Dendritic cell treated with granulocyte-macrophage colony-stimulating factor and Interleukin-4, amounts not matched to agents 40 ng/mL and 50 ng/mL, for 4 days (primary cell): ENCODE data around the gene UNG.

ENCODE experiments used
- H3K27ac Mint-ChIP-seq: one replicate; pipeline ENCODE4 v1.8.0; 2022; ENCODE audit warnings: mild to moderate bottlenecking, mixed read lengths
- H3K27me3 Mint-ChIP-seq: one replicate; pipeline ENCODE4 v1.8.0; 2022; ENCODE audit warnings: mild to moderate bottlenecking, mixed read lengths
- H3K36me3 Mint-ChIP-seq: one replicate; pipeline ENCODE4 v1.8.0; 2022; ENCODE audit warnings: low read depth, mixed read lengths
- H3K4me1 Mint-ChIP-seq: one replicate; pipeline ENCODE4 v1.8.0; 2022; ENCODE audit warnings: low read depth, mixed read lengths
- H3K4me3 Mint-ChIP-seq: one replicate; pipeline ENCODE4 v1.8.0; 2022; ENCODE audit warnings: mild to moderate bottlenecking, moderate library complexity, mixed read lengths
- H3K9me3 Mint-ChIP-seq: one replicate; pipeline ENCODE4 v1.8.0; 2022; ENCODE audit warnings: mixed read lengths
- intact Hi-C: fragments of 100-400 bp; cut with micrococcal nuclease; formaldehyde crosslinking; loops from one replicate; pipeline ENCODE4 v1.15.0; 2022

UNG gene

DNA sequence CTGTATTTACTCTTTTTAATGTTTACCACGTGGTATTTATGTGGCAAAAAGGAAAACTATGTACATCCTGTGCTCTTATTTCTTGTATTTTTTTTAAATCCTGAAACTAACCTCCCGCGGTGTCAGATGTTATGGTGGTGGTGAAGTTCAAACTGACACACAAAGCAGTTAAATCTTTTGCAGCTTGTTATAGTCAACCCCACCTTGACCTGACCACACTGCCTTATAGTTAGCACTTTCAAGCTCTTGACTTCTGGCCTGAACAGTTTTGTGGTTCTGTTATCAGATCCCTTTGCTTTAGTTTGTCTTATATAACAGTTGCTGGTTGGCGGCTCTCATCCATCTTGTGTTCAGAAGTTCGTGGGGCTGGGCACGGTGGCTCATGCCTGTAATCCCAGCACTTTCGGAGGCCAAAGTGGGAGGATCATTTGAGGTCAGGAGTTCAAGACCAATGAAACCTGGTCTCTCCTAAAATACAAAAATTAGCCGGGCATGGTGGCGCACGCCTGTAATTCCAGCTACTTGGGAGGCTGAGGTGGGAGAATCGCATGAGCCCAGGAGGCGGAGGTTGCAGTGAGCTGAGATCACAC is 2.1 kb downstream of the UNG start:
- no peaks in the 10 kb centered on the region for H3K27me3 Mint-ChIP-seq
- no peak overlapping the region for H3K4me3 Mint-ChIP-seq
- intact Hi-C loops, result loop anchor here (10.0 kb wide), 4 partner anchors 145 to 485 kb away; partner anchors contain the start of gene DAO
- no peaks in the 10 kb centered on the region for H3K9me3 Mint-ChIP-seq
- H3K4me1 Mint-ChIP-seq, result peaks cover 21% of the 10 kb centered on the region
- peaks cover 21% of the 10 kb centered on the region for H3K36me3 Mint-ChIP-seq
- H3K27ac Mint-ChIP-seq, result no peak overlapping the region

DNA sequence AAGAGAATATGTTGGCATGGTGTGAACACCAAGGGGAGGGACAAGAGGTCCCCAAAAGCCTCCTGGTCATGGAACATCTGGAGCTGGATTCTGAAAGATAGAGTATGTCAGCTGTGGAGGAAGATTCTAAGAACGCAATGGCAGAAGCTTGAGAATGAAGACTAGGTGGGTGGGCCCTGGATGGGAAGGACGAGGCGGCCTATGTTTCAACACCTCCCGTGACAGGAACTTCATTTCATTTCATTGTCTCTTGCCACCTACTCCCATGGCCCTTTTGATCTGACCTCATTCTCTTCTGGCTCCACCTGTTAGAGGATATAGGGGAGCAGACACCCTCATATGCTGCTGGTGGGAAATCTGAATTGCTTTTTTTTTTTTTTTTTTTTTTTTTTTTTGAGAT is 3.3 kb downstream of the UNG start:
- Mint-ChIP-seq H3K9me3 (no peaks in the 10 kb centered on the region), H3K4me3 (no peak overlapping the region), H3K27me3 (no peaks in the 10 kb centered on the region), H3K27ac (no peak overlapping the region), H3K4me1 (peaks cover 21% of the 10 kb centered on the region), H3K36me3 (peaks cover 29% of the 10 kb centered on the region)
- intact Hi-C loops, result no loop called here

DNA sequence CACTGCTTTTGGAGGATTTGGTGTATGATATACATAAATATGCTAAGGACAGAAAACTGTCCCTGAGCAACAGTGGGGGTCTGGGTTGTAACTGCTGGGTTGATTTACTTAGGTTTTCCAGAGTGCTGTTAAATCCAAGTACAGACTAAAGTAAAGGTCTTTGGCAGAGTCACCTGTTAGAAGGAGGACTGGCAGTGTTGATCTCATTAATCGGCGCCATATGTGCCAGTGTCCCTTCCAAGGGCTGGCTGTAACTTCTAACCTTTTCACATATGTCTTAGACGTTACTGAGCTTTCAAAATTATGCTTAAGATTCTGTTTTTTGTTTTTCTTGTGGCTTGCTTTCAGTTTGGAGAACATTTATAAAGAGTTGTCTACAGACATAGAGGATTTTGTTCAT is 5.1 kb downstream of the UNG start:
- Mint-ChIP-seq H3K9me3 (no peaks in the 10 kb centered on the region), H3K27me3 (no peaks in the 10 kb centered on the region), H3K4me3 (no peak overlapping the region), H3K27ac (no peak overlapping the region), H3K36me3 (peaks cover 40% of the 10 kb centered on the region), H3K4me1 (peaks cover 21% of the 10 kb centered on the region)
- intact Hi-C loops, result no loop called here

DNA sequence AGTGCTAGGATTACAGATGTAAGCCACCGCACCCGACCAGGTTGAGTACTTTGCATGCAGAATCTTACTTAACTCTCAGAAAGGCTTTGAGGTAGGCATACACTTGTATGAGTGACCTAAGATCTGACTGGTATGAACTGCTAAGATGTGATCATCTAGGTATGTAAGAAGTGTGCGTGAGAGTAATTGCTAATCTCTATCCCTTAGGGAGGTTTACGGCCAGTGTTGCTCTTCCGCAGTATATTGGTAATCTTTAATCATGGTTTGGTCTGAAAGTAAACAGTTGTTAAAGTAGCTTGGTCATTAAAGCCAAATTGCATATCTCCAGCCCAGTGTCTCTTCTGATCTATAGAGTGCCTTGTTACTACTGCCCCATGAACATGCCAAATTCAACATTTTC is 7.8 kb downstream of the UNG start:
- intact Hi-C loops, result no loop called here
- Mint-ChIP-seq H3K9me3 (no peaks in the 10 kb centered on the region), H3K27ac (no peak overlapping the region), H3K36me3 (peaks cover 42% of the 10 kb centered on the region), H3K4me1 (peaks cover 5% of the 10 kb centered on the region), H3K4me3 (no peak overlapping the region), H3K27me3 (no peaks in the 10 kb centered on the region)

DNA sequence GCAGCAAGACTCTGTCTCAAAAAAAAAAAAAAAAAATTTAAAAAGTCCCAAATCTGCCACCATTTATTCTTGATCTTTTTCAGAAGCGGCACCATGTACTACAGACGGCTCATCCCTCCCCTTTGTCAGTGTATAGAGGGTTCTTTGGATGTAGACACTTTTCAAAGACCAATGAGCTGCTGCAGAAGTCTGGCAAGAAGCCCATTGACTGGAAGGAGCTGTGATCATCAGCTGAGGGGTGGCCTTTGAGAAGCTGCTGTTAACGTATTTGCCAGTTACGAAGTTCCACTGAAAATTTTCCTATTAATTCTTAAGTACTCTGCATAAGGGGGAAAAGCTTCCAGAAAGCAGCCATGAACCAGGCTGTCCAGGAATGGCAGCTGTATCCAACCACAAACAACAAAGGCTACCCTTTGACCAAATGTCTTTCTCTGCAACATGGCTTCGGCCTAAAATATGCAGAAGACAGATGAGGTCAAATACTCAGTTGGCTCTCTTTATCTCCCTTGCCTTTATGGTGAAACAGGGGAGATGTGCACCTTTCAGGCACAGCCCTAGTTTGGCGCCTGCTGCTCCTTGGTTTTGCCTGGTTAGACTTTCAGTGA is 12.5 kb downstream of the UNG start:
- intact Hi-C loops, result no loop called here
- Mint-ChIP-seq H3K9me3 (no peaks in the 10 kb centered on the region), H3K27ac (peak overlapping the region; percentile 87), H3K27me3 (no peaks in the 10 kb centered on the region), H3K36me3 (peaks cover 25% of the 10 kb centered on the region), H3K4me3 (no peak overlapping the region), H3K4me1 (peaks cover 24% of the 10 kb centered on the region)

DNA sequence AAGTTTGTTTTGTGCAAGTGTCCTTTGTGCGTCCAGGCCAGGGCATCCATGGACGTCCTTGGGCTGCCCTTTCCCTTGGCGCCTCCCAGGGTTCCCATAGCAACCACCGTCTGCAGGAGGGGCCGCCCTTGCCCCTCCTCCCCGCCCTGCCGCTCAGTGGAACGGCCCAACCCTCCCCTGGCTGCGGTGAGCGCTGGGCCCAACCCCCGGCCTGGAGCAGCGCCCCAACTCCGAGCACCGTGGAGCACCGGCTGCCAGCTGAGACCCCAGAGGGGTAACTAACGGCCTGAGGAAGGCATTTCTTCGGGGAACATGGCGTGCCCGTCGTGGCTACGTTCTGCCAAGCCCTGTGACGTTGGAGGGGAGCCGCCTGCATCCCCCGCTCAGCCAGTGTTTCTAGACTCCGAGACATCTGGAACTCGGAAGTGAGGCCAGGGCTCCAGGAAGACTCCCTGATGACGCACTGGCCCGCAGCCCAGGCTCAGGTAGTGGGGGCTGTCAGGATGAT is 13.6 kb downstream of the UNG start:
- peaks cover 30% of the 10 kb centered on the region for H3K4me1 Mint-ChIP-seq
- H3K27ac Mint-ChIP-seq, result peak overlapping the region; percentile 87
- peak overlapping the region; percentile 83 for H3K4me3 Mint-ChIP-seq
- H3K9me3 Mint-ChIP-seq, result no peaks in the 10 kb centered on the region
- H3K36me3 Mint-ChIP-seq, result peaks cover 16% of the 10 kb centered on the region
- no peaks in the 10 kb centered on the region for H3K27me3 Mint-ChIP-seq
- intact Hi-C loops, result loop anchor here (1.0 kb wide), 1 partner anchor 14 kb away; the partner anchor contains the start of gene UNG

DNA sequence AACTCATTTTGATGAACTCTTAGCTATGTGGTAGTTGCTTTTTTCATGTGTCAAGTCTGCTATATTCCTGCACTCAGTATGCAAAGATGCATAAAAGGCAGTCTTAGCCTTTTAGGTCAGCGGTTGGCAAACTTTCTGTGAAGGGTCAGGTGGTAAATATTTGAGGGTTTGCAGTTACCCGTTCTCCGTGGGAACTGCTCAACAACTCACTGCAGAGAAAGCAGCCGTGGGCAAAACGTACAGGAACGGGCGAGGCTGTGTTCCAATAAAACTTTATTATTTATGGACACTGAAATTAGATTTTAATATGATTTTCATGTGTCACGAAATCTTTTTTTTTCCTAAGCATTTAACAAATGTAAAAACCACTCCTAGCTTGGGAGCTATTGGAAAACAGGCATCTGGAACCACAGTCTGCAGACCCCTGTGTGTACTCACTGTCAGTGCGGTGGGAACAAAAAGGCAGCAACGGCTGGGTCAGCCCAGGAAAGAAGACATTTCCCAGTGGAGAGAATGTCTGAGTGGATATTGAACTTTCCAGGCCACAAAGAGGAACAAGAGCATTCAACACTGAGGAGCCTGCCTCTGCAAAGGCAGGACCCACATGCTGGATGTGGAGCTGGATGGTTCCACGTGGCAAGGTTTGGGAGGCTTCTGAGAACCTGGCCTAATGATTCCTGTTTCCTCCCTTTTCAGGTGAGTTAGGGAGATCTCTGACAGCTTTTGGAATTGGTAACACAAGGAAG is 15.5 kb downstream of the UNG start:
- intact Hi-C loops, result no loop called here
- no peaks in the 10 kb centered on the region for H3K27me3 Mint-ChIP-seq
- H3K4me3 Mint-ChIP-seq, result no peak overlapping the region
- no peaks in the 10 kb centered on the region for H3K9me3 Mint-ChIP-seq
- peaks cover 31% of the 10 kb centered on the region for H3K4me1 Mint-ChIP-seq
- H3K36me3 Mint-ChIP-seq, result peaks cover 8% of the 10 kb centered on the region
- no peak overlapping the region for H3K27ac Mint-ChIP-seq

DNA sequence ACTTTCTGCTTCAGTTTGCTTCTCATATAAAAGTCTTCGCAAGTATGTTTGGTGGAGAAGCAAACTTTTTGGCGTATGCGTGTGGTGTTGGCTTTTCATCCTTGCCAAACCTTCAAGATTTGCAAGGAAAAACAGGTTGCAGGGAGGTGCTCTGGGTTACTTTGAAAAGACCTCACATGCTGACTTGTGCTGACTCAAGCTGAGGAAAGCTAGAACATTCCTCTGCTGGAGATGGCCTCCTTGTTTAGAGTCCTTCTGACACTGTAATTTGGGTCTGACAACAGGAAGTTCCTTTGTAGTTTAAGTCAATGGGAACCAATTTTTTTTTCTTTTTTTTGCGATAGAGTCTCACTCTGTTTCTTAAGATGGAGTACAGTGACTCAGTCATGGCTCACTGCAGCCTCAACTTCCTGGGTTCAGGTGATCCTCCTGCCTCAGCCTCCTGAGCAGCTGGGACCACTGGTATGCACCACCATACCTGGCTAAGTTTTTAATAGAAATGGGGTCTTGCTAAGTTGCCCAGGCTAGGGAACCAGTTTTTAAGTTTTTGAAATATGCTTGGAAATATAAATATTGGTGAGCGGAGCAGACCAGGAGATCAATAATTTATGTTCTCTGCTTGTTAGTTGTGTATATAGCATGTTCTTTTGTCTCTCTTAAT is 16.4 kb downstream of the UNG start:
- peaks cover 31% of the 10 kb centered on the region for H3K4me1 Mint-ChIP-seq
- H3K36me3 Mint-ChIP-seq, result peaks cover 5% of the 10 kb centered on the region
- intact Hi-C loops, result no loop called here
- no peaks in the 10 kb centered on the region for H3K9me3 Mint-ChIP-seq
- no peak overlapping the region for H3K4me3 Mint-ChIP-seq
- no peaks in the 10 kb centered on the region for H3K27me3 Mint-ChIP-seq
- H3K27ac Mint-ChIP-seq, result no peak overlapping the region

DNA sequence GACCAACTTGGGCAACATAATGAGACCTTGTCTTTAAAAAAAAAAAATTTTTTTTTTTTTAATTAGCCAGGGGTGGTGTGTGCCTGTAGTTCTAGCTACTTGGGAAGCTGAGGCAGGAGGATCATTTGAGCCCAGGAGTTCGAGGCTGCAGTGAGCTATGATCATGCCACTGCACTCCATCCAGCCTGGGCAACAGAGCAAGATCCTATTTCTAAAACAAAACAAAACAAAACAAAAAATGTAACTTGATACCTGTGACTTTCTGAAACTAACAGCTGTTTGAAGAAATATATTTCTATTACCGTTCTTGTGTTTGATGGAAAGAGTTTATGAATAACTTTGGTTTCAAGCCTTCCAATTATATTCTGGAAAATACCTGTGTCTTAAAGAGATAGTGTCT is 17.2 kb downstream of the UNG start:
- Mint-ChIP-seq H3K9me3 (no peaks in the 10 kb centered on the region), H3K4me3 (no peak overlapping the region), H3K36me3 (peaks cover 5% of the 10 kb centered on the region), H3K27ac (no peak overlapping the region), H3K27me3 (no peaks in the 10 kb centered on the region), H3K4me1 (peaks cover 31% of the 10 kb centered on the region)
- intact Hi-C loops, result no loop called here

DNA sequence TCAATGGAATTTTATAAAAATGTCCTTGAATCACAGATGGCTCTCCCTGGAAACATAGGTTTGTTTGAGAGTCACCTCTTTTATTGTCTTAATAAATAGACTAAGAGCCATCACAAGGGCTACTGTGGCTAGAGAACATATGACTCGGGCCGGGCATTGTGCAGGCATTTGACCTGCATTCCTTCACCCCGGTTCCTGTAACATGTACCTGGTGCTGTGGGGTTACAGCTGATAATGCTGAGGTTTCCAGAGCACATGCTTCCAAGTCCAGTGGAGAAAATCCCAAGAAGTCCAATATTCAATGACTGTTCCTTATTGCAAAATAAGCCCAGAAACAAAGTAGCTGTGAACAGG is 18.0 kb downstream of the UNG start:
- H3K4me1 Mint-ChIP-seq, result peaks cover 28% of the 10 kb centered on the region
- peaks cover 5% of the 10 kb centered on the region for H3K36me3 Mint-ChIP-seq
- H3K27me3 Mint-ChIP-seq, result no peaks in the 10 kb centered on the region
- H3K9me3 Mint-ChIP-seq, result no peaks in the 10 kb centered on the region
- intact Hi-C loops, result no loop called here
- H3K27ac Mint-ChIP-seq, result no peak overlapping the region
- no peak overlapping the region for H3K4me3 Mint-ChIP-seq

DNA sequence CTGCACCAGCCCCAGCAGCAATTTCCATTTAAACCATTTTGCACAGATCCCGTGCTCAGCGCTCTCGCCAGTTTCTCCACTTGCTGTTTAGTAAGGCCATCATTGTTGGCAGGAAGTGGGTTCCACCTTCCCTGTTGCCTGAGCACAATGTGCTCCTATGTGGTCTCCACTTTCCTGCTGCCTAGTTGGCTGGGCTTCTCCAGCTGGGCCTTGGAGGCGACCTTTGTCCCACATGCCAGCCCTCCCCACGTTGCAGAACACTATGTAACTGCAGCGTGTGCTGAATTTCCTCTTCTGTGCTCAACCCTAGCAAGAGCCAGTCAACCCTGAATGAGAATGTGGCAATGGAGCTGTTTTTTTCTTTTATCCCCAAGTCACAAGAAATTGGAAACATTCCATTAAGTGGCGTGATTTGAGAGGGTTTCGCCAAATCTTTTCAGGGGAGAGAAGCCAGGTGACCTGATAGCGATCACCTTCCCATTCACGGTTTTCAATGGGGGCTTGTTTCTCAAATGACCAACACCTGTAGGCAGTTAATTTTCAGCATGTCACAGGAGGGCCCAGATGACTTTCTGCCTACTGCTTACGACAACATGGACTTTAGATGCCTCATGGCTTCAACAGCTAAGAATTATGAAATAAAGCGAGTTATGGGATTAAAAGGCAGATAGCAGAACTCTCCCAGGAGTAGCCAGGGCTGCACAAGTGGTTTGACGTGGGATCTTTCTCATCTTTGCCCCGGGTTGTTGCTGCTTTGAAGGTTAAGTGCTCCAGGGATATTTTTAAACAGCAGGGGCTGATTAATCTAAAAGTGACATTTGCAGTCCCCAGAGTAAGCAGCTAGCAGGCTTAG is 18.6 kb downstream of the UNG start, which contains the start of gene ACACB:
Gene ACACB, plus strand, starts transcription at position 830 of the 853 bp plus-strand sequence. CDS start 22,819 bp downstream, outside the sequence.
- no peak within 1 kb of the TSS for H3K27ac Mint-ChIP-seq
- no peak within 1 kb of the TSS for H3K4me3 Mint-ChIP-seq
- intact Hi-C loops, result no loop called here

DNA sequence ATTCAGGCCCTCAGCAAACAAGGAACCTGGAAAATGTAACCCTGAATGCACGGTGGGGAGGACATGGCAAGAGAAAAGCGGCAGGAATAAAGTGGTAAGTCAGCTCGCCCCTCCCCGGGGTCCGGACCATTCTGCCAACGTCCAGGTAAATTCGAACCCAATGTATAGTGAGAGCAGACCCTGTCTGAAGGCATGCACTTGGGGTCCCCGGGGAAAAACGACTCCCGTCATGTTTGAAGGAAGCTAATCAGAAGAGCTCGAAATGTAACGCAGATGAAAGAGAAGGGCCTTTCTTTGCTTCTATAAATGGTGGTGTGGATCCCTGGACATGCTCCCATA is 19.2 kb downstream of the UNG start:
- no peak overlapping the region for H3K27ac Mint-ChIP-seq
- H3K36me3 Mint-ChIP-seq, result peaks cover 5% of the 10 kb centered on the region
- H3K27me3 Mint-ChIP-seq, result no peaks in the 10 kb centered on the region
- H3K4me1 Mint-ChIP-seq, result peaks cover 22% of the 10 kb centered on the region
- H3K9me3 Mint-ChIP-seq, result no peaks in the 10 kb centered on the region
- intact Hi-C loops, result no loop called here
- no peak overlapping the region for H3K4me3 Mint-ChIP-seq

More for the DNA sequence above, 18.6 kb downstream of the UNG start, which contains the start of gene ACACB:
- Mint-ChIP-seq H3K36me3 (peaks cover 5% of the 10 kb centered on the region), H3K27me3 (no peaks in the 10 kb centered on the region), H3K4me1 (peaks cover 22% of the 10 kb centered on the region), H3K9me3 (no peaks in the 10 kb centered on the region)

DNA sequence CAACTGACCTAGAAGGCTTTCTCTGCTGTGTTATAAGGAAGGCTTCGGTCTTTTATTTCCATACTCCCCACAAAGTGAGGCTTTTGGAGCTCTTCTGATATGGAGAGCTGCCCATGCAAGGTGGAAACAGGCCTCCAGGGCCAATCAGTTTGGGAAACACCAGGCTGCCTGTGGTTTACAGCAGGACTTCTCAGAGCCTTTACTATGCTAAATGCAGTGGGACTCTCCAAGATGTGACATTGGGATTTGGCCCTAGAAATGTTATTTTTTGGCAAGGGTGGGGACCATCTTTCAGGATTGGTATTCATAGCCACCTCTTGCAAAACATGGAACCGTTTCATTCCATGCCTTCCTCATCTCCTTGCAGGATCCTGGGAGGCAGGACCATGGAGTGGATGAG is 22.7 kb downstream of the UNG start:
- intact Hi-C loops, result no loop called here
- Mint-ChIP-seq H3K36me3 (peaks cover 5% of the 10 kb centered on the region), H3K9me3 (no peaks in the 10 kb centered on the region)

More for the DNA sequence above, 22.7 kb downstream of the UNG start:
- peaks cover 6% of the 10 kb centered on the region for H3K4me1 Mint-ChIP-seq
- no peak overlapping the region for H3K27ac Mint-ChIP-seq
- no peak overlapping the region for H3K4me3 Mint-ChIP-seq
- H3K27me3 Mint-ChIP-seq, result no peaks in the 10 kb centered on the region
